OCI-LY1 (cell line): ENCODE results near the gene HOXA5.

Experiments used
- CTCF ChIP-seq: fragments of 200-600 bp; sonication (generic), shearing (Covaris generic); IDR thresholded peaks from 2 replicates; pipeline ENCODE4 v1.5.1; 2017; ENCODE audit warnings: mild to moderate bottlenecking, antibody characterized with exemption, low read length, moderate library complexity, mixed read lengths
- EZH2 ChIP-seq: fragments of 200-600 bp; sonication (generic), shearing (Covaris generic); IDR thresholded peaks from 2 replicates; pipeline ENCODE4 v1.8.0; 2017; ENCODE audit warnings: borderline replicate concordance, mixed run types, mild to moderate bottlenecking, antibody characterized with exemption, low read length, moderate library complexity, mixed read lengths

GRCh38 chr7:27154901-27155815, 11.7 kb upstream of the HOXA5 start:
- TF ChIP-seq EZH2 (no peak), CTCF (no peak)
